ENCODE data around the gene HSPB1.

Gene HSPB1

GRCh38 chr7:76318488-76319353, 16.2 kb downstream of the HSPB1 start (continued):
- TF ChIP-seq SP7 (tag by site-specific recombination; IDR thresholded peaks at IDR 0.05), result 0 out of 2 replicates have a peak, but pooled peaks have one; percentile 27
- TF ChIP-seq CTCF (tag by site-specific recombination; IDR thresholded peaks at IDR 0.05), result peak; percentile 13; the same call in 1 of the 2 replicates
- TF ChIP-seq TCF7L2 (IDR thresholded peaks at IDR 0.05; ENCODE audit: borderline replicate concordance, low read depth, low read length), result no peak
- TF ChIP-seq ZNF280C (tag by site-specific recombination; IDR thresholded peaks at IDR 0.05), result no peak
- TF ChIP-seq ZNF707 (tag by site-specific recombination; IDR thresholded peaks at IDR 0.05), result no peak
- 0 out of 2 replicates have a peak, but pooled peaks have one; percentile 43 for TF ChIP-seq PATZ1 (tag by site-specific recombination; IDR thresholded peaks at IDR 0.05)
- no peak for TF ChIP-seq ZNF48 (tag by site-specific recombination; IDR thresholded peaks at IDR 0.05)
- TF ChIP-seq ZNF354C (tag by site-specific recombination; IDR thresholded peaks at IDR 0.05; ENCODE audit: borderline replicate concordance, low read depth), result no peak
- no peak for TF ChIP-seq ZNF155 (tag by site-specific recombination; IDR thresholded peaks at IDR 0.05)
- TF ChIP-seq TRIM28 (IDR thresholded peaks at IDR 0.05; ENCODE audit: borderline replicate concordance, low read length), result no peak
- TF ChIP-seq ZNF654 (tag by site-specific recombination; IDR thresholded peaks at IDR 0.05; ENCODE audit: low read depth), result no peak
- TF ChIP-seq ZNF175 (tag by site-specific recombination; IDR thresholded peaks at IDR 0.05), result no peak
- TF ChIP-seq ZBTB48 (tag by site-specific recombination; IDR thresholded peaks at IDR 0.05), result peak; percentile 64; the same call in 1 of the 2 replicates
- TF ChIP-seq ZNF555 (tag by site-specific recombination; conservative IDR thresholded peaks at IDR 0.05), result no peak

- Histone ChIP-seq H3K9me3 (ENCODE audit: control insufficient read depth, insufficient read depth, low read depth, low read length) (no peaks in the 10 kb centered on the region), H3K36me3 (ENCODE audit: control insufficient read depth in 2 of 2, insufficient read depth in 1 of 2, low read length in 2 of 2) (peaks cover 20 to 39% of the 10 kb centered on the region in 2 experiments), H3K4me3 (ENCODE audit: low read depth, low read length) (no peak overlapping the region), H3K4me1 (ENCODE audit: control insufficient read depth, insufficient read depth, low read length) (0 out of 2 replicates have a peak, but pooled peaks cover 5% of the 10 kb centered on the region), H3K27ac (ENCODE audit: extremely low read depth, low read depth, low read length) (no peak overlapping the region)
- POLR2A ChIA-PET, result no interaction called here
- CTCF ChIA-PET, result interaction anchor here (0.5 kb wide), 1 partner anchor 23 kb away, joined by 3 read pairs; no protein-coding TSS in a partner anchor
- TF ChIP-seq CTCF (tag by site-specific recombination; IDR thresholded peaks at IDR 0.05) (no peak), ZNF792 (tag by site-specific recombination; IDR thresholded peaks at IDR 0.05) (no peak), ZNF501 (tag by site-specific recombination; IDR thresholded peaks at IDR 0.05) (no peak), ZNF398 (tag by site-specific recombination; IDR thresholded peaks at IDR 0.05) (no peak), ZNF280D (tag by site-specific recombination; IDR thresholded peaks at IDR 0.05) (no peak), ZNF629 (tag by site-specific recombination; IDR thresholded peaks at IDR 0.05) (no peak)
These were observed 22.6 kb downstream of the HSPB1 start for GRCh38 chr7:76325092-76325491.
